ENCODE data around the gene AMFR.

Gene AMFR

DNA sequence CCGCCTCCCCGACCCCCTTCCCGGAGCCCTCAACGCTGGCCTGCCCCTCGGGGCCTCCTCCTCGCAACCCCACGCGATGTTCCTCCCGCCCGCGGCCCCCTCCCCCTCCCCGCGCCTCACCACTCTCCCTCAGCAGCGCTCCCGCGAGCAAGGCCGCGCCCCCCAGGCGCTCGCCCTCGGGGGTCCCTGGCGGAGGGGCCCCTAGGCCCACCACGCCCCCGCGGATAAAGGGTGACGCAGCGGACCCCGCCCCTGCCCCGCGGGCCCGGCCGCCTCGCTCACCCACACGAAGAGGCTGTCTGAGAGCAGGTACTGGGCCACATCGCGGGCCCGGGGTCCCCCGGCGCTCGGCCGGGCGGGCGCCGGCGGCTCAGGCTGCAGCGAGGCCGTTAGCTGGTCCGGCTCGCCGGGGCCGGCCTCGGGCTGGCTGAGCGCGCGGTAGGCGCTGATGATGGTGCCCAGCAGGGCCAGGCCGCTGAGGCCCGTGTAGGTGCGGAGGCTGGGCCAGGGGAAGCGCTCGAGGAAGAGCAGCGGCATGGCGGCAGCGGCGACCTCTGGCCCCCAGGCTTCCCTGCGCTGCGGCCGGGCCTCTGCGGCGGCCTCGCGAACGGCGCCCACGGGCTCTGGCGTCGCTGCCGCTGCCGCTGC lies 430 bp downstream of the AMFR start:
- DNase-seq (ENCODE audit: low read depth) = no peak
- peak overlapping the region; percentile 67 for H3K4me3 ChIP-seq (ENCODE audit: low read depth, low read length)

DNA sequence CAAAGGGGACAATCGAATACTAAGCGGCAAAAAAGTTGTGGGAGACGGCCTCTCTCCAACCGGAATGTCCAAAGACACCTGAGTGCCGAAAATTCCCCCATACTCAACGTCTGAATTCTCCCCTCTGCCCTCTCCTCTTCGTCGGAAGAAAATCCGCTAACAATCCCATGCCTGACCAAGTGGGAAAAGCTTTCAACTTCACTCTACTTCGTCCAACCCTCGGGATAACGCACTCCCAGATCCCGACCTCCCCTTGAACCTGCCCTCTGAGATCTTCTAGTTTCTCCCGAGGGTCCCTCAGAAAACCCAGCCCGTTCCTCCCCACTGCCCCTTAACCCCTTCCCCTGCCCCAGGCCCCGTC lies 961 bp downstream of the AMFR start:
- H3K4me3 ChIP-seq (ENCODE audit: low read depth, low read length) = peak overlapping the region; percentile 67
- DNase-seq (ENCODE audit: low read depth) = no peak

DNA sequence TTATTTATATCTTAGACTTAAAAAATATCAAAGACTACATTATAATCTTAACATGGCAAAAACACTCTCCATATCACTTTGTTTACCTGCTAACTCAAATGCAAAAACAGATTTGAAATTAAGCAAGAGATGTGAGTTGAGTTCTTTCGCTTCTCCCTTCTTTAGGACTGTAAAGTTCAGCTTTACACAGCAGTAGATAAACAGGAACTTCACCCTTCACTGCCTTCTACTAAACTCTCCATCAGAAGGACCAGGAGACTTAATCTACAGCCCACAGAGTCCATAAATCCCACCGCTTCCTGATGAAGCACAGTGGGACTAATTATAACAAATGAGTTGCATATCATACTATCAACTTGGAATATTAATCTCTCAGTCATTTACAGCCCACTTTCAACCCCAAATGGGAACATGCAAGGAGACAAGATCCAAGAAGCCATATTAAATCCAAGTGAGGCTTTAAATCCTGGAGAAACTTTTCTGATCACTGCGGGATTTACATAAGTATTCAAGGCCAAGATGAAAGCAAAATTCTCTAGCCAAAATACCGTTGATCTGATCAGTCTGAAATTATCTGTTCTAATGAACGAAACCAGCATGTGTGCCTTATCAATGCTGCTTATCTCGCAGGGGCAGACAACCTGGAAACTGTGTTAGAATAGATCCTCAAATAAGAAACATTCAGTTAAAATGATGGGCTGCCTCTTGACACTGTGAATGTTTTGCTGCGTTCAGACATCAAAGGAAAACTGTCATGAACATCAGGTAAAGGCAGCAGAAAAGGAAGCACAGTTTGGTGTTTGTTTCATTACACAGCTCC lies 1.6 kb downstream of the AMFR start:
- peak overlapping the region; percentile 67 for H3K4me3 ChIP-seq (ENCODE audit: low read depth, low read length)
- no peak for DNase-seq (ENCODE audit: low read depth)

DNA sequence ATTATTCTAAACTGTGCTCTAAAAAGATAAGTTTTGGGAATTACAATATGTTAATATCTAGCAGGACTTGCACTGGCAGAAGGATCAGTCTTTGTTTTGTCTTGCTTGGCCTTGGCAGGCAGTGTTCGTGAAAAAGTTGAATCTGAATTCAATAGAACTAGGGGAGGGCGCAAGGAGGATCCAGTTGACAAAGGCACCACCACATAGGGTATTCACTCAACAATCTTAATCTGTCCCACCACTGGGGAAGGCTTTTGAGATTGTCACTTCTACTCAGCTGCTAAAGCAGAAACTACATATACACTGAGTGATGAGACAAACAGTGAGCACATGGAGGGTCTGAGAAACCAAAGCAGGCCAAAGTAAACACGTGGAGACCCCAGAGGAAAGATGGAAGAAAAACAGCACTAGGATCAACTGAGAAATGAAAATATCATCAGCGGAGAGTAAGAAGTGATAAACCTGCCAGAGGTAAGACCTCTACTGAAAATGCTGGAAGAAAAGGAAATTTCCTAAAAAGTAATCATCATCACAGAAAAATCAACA lies 2.4 kb downstream of the AMFR start:
- no peak for DNase-seq (ENCODE audit: low read depth)
- no peak overlapping the region for H3K4me3 ChIP-seq (ENCODE audit: low read depth, low read length)

DNA sequence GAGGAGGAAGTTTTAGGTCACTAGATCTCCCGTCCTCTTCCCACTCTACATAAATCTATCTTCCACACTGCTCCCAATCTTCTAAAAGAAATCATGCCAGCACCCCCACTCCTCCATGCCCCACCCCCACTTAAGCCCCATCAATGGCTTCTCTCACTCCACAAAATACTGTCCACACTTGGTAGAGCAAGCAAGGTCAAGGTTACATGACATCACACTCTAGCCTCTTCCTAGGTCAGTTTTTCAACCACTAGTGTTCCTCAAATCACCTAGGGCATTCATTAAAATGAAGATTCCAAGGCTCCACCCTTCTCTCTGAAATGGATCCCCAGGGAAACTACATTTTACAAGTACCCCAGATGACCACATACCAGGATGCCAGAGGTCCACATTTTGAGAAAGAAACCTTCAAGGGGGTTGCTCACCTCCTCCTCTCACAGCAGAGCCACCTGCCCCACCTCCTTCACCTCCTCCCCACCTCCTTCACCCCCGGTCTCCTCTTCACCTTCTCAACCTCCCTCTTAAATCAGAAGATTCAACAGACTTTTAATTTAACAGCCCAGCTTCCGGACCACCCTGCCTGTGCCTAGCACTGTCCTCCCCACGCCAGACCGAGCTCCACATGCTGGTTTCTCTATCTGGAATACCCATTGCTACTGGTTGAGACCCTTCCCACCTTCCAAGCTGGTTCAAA lies 3.2 kb downstream of the AMFR start:
- no peak for DNase-seq (ENCODE audit: low read depth)
- H3K4me3 ChIP-seq (ENCODE audit: low read depth, low read length) = no peak overlapping the region

DNA sequence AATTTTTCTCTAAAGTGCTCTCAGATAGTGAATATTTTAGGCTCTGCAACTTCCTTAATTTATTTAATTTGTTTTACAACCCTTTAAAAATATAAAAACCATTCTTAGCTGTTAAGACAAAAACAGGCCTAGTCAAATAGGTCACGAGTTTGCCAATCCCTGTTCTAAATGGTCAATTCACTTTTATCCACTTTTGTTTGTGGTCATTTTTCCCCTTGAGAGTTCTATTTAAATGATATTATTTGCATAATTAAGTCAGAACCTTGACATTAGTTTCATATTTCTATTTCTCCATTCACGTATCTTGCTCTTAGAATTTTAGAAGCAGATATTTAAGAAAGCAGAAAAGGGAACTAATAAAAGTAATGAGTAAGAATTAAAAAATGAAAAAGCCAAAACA lies 4.0 kb downstream of the AMFR start:
- DNase-seq (ENCODE audit: low read depth) = no peak
- no peak overlapping the region for H3K4me3 ChIP-seq (ENCODE audit: low read depth, low read length)

DNA sequence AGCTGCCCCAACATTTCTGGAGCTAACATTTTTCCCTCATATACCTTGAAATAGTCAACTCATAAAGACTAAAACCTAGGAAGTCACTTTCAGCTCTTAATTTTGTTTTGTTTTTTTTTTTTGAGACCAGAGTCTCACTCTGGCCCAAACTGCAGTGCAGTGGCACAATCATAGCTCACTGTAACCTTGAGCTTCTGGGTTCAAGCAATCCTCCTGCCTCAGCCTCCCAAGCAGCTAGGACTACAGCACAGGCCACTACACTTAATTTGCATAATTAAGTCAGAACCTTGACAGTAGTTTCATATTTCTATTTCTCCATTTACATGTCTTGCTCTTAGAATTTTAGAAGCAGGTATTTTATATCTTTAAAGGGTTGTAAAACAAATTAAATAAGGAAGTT lies 4.7 kb downstream of the AMFR start:
- DNase-seq (ENCODE audit: low read depth) = no peak
- no peak overlapping the region for H3K4me3 ChIP-seq (ENCODE audit: low read depth, low read length)

DNA sequence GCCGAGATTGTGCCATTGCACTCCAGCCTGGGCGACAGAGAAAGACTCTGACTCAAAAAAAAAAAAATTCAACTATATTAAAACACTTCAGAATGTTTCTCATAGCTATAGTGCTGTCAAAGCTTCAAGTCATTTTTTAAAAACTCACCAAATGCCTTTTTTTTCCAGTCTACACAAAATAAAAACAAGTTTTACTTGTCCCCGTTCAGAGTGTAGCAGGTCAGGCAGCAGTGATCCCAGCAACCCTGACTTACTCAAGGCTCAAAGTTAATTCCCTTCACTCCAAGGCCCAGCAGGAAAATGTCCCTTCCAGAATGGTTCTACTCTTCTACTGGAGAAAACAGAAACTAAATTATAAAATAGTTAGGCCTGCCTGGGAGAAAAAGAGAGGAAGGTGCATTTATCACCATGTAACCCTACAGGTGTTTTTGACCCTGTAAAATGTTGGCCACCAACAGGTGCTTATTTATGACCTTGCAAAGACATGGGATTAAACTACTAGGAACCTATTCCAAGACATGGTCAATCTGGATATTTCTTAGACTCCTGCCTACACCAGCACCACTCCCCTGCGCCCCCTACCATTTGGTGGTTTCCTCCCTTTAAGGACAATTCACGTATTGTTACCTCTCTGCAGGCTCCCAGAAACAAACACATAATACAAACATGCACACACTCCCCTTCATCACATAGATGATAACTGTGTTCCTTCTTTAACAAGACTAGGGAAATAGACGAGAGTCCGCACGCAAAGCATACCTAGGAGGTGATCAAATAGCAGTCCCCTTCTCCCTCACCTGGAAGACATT lies 5.4 kb downstream of the AMFR start:
- H3K4me3 ChIP-seq (ENCODE audit: low read depth, low read length) = no peak overlapping the region
- DNase-seq (ENCODE audit: low read depth) = no peak

DNA sequence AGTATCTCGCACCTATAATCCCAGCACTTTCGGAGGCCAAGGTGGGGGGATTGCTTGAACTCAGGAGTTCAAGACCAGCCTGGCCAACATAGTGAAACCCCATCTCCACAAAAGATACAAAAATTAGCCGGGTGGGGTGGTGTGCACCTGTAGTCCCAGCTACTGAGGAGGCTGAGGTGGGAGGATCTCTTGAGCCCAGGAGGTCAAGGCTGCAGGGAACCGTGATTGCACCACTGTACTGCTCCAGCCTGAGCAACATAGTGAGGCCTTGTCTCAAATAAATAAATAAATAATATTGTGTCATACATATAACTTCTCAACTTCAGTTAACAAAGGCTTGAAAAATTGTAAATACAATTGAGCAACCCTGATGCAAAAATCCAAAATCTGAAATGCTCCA lies 8.2 kb downstream of the AMFR start:
- no peak overlapping the region for H3K4me3 ChIP-seq (ENCODE audit: low read depth, low read length)
- DNase-seq (ENCODE audit: low read depth) = no peak

DNA sequence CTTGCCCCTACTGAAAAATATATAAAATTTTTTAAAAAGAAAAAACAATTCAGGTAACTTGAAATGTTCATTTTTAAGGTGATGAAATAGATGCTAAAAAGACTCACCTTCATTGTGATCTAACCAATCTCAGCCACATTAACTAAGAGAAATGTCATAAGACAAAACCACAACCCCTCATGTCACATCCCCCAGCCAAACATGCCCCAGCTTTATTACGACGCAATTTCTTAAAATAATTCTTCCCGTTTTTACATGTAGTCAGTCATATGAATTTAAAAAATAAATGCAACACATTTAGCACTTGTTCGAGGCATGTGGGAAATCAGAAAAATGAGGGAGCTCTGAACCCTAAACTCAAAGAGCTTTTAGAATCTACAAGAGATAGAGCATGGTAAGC lies 9.5 kb downstream of the AMFR start:
- DNase-seq (ENCODE audit: low read depth) = no peak
- no peak overlapping the region for H3K4me3 ChIP-seq (ENCODE audit: low read depth, low read length)

DNA sequence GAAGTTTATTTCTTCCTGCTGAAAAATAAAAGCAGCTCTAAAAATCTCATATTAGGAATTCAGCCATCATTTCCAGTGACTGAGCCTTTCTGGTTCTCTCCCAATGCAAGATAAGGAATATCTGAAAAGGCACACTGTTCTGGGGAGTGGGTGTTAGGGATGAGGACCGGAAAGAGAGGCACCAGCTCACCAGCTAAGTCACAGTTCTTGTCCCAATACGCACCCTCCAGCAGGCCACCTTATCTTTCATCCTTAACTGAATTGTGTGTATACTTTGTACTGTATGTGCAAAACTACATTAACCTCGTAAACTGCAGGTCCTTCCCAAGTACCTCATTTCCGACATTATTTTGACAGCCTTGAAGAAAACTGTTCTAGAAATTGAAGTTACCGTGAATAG lies 11.0 kb downstream of the AMFR start:
- DNase-seq (ENCODE audit: low read depth) = no peak
- no peak overlapping the region for H3K4me3 ChIP-seq (ENCODE audit: low read depth, low read length)

DNA sequence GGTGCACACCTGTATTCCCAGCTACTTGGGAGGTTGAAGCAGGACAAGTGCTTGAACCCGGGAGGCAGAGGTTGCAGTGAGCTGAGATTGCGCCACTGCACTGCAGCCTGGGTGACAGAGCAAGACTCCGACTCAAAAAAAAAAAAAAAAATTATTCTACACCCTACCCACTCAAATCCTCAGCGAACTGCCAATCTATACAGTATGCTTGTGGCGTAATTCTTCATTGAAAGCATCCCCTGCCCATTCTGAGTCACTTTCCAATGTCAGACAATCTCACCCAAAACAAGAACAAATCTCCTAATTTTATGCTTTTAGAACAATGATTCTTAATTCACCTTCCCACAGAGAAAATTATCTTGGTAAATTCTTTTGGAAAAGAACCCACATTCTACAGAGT lies 12.0 kb downstream of the AMFR start:
- no peak for DNase-seq (ENCODE audit: low read depth)
- no peak overlapping the region for H3K4me3 ChIP-seq (ENCODE audit: low read depth, low read length)

DNA sequence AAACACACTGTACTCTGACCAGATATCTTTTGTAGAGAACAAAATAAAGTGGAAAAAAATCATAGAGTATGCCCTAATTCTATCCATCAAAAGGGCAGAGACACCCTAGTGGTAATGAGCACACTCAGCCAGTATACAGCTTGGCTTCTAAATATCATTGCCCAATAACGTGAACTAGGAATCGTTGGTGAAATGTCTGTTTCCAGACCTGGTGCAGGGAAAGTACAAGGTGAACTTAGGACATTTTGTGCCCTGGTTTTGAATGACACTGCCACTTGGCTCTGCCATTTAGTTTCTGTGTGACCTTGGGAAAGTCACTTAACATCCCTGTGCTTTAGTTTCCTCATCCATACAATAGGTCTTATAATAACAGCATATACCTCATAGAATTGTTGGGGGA lies 13.7 kb downstream of the AMFR start:
- no peak for DNase-seq (ENCODE audit: low read depth)
- H3K4me3 ChIP-seq (ENCODE audit: low read depth, low read length) = no peak overlapping the region

DNA sequence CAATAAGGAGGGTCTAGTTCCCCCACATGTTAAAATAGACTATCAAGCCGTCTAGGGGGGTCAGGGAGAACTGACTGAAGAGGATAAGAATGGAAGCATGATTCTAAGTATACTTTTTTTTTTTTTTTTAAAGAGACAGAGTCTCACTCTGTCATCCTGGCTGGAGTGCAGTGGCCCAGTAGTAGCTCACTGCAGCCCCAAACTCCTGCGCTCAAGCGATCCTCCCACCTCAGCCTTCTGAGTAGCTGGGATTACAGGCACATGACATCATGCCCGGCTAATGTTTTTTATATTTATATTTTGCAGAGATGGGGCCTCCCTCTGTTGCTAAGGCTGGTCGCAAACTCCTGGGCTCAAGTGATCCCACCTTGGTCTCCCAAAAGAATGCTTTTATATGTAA lies 14.2 kb downstream of the AMFR start:
- DNase-seq (ENCODE audit: low read depth) = no peak
- no peak overlapping the region for H3K4me3 ChIP-seq (ENCODE audit: low read depth, low read length)

DNA sequence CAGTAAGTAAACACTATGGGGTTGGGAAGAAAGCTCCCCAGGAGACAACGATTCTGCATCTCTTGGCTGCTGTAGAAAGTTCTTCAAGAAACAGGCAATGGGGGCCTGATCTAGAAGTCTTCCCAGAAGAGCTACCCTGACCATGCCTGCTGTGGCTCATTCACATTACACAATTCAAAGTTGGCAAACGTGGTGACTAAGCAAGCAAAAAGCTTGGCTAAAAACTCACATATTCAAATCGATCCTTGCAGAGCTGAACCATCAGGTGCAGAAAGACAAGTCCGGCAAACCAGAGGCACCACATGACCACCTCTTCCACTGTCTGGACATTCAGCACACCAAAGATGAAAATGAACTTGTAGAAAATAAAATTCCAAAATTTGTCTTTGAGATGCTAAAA lies 16.1 kb downstream of the AMFR start:
- no peak overlapping the region for H3K4me3 ChIP-seq (ENCODE audit: low read depth, low read length)
- peak; percentile 23 for DNase-seq (ENCODE audit: low read depth)

DNA sequence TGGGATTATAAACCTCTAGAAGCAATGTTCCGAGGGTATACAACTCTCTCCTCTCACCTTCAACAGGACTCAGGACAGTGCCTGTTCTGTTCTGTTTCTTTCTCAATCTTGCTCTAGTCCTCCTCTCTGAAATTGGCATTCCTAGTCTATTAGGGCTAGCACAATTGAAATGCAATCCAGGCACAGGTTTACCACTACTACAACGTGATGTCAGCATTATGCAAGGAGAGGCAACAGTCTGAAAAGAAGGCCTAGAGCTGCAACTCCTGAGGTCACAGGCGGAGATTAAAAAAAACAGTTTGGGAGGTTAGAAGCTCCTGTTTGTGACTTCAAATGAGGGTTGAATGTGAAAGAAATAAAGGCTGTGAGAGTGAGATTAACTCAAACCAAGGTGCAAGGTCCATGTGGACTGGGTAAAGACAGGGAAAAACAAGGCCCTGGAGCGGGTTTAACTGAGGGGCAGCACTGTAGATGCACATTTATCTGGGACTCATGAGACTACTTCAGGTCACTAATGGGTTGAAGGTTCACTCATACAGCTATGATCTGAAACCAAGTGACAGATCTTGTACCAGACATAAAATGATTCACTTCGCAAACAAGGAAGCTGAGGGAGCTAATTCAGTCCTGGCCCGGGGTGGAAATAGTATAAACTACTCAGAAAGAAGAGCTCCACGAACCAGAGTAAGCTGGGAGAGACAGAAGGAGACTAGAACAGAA lies 16.8 kb downstream of the AMFR start:
- no peak overlapping the region for H3K4me3 ChIP-seq (ENCODE audit: low read depth, low read length)
- no peak for DNase-seq (ENCODE audit: low read depth)

DNA sequence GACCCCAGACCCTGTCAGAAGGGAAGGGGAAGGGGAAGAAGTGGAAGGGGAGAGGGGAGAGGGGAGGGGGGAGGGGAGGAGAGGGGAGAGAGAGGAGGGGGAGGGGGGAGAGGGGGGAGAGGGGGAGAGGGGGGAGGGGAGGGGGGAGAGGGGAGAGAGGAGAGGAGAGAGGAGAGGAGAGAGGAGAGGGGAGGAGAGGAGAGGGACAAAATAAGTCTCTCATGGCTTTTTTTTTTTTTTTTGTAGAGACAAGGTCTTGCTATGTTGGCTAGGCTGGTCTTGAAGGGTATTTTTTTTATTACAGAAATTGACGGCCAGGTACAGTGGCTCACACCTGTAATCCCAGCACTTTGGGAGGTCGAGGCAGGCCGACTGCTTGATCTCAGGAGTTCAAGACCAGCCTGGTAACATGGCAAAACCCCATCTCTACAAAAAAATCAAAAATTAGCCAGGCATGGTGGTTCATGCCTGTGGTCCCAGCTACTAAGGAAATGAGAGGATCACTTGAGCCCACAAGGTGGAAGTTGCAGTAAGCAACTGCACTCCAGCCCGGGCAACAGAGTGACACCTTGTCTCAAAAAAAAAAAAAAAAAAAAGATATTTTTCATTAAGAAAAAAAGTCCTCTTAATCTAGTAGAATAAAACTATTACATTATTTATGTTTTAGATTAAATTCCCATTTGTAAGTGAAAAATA lies 19.2 kb downstream of the AMFR start:
- no peak for DNase-seq (ENCODE audit: low read depth)

DNA sequence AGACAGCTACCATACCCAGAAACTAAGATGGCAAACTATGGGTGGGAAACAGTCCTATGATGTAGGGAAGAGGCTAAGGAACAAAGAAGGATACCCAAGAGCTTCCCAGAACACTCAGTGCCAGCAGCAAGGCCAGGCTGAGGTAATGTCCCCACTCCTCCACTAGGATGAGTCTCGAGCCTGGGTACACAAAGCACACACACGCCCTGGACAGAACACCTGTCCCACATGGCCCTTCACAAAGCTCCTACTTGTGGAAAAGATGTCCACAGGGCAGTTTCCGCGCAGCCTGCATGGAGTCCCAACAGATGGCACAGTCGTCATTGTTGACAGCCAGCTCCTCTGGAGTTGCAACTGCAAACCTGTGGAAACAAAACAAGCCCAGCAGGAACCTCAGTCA lies 23.9 kb downstream of the AMFR start:
- no peak for DNase-seq (ENCODE audit: low read depth)
- no peak overlapping the region for H3K4me3 ChIP-seq (ENCODE audit: low read depth, low read length)

More for the DNA sequence above, 19.2 kb downstream of the AMFR start:
- no peak overlapping the region for H3K4me3 ChIP-seq (ENCODE audit: low read depth, low read length)

DNA sequence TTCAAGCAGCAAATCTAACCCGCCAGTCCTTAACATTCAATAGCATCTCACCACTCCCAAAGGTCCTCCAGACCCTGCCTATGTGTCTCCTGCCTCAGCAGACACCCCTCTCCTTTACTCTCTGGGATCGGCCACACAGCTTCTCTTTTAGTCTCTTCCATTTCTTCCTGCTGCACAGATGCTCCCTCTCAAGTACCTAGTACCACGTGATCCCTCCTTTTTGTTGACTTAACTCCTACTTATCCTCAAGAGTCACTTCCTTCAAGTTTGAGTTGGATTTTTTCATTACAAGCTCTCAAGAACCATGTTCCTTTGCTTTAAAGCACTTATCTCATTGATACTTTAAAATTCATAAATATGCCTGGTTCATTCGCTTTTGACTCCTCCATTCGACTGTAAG lies 24.9 kb downstream of the AMFR start:
- no peak overlapping the region for H3K4me3 ChIP-seq (ENCODE audit: low read depth, low read length)
- DNase-seq (ENCODE audit: low read depth) = no peak

Data from skeletal muscle cell (primary cell).